Measurements from ENCODE around the gene CSF3R. TPM values are rescaled to one million over a fixed set of nuclear protein-coding genes. Genes with fewer than 3 reads are reported as not detected.

The CSF3R gene
- total RNA-seq, 1 experiment from 2014 or later = not detected

DNA sequence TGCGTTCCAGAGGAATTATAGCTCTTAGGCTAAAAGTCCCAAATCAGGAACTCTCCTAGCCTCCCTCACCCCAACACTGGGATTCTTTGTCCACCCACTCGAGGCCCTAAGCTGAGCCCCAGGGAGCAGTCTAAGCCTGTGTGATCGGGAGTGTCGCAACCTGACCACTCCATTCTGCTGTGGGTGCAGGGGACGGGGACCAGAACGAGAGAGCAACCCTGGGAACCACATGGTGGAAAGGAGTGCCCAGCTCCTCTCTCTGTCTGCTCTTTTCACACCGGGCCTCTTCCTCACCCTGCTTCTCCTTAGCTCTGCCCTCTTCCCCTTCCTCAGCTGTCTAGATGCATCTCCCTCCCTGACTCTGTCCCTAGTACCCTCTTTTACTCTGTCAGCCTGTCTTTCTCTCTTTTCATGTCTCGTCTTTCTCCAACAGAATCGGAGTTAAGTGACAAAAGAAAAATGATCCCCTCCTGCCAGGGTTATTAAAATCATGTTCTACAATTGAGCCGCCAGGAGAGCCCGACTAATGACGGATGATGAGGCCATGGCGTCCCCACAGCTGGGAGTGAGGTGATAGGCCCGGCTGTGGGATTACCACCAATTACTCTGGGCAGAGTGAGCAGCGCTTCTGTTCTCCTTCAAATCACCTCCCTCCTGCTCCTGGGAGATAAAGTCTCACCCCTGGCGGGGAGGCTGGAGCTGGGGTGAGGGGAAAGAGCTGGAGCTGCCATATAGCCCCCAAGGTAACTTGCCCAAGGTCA is 34.5 kb upstream of the CSF3R start:
- H2AK5ac ChIP-seq (ENCODE audit: insufficient read length, low read length) = no peak overlapping the region
- H3K9me3 ChIP-seq (ENCODE audit: control insufficient read depth, low read depth, low read length) = no peaks in the 10 kb centered on the region
- no peak overlapping the region for H3K27ac ChIP-seq (ENCODE audit: insufficient read length, low read depth, low read length)
- H3K4ac ChIP-seq (ENCODE audit: low read depth, low read length) = no peak overlapping the region
- no peak overlapping the region for H3K4me2 ChIP-seq (ENCODE audit: insufficient read depth, insufficient read length, low read length)
- no peak overlapping the region for H4K91ac ChIP-seq (ENCODE audit: insufficient read length, low read depth, low read length)
- H2BK12ac ChIP-seq (ENCODE audit: insufficient read length, low read depth, low read length) = no peak overlapping the region
- Mint-ChIP-seq H3K36me3 (ENCODE audit: insufficient read depth in 1 of 3, low read depth in 3 of 3) (no peaks in the 10 kb centered on the region), H3K27ac (peak overlapping the region in 2 of 3 experiments; percentile 16 to 81; a peak in 3 of 7 replicates), H3K4me1 (peaks cover 19 to 22% of the 10 kb centered on the region in 2 experiments), H3K27me3 (ENCODE audit: low read depth) (no peaks in the 10 kb centered on the region), H3K4me3 (no peak overlapping the region), H3K9me3 (no peaks in the 10 kb centered on the region)
- H2BK5ac ChIP-seq (ENCODE audit: insufficient read length, low read length) = no peak overlapping the region
- no peak for DNase-seq
- no peaks in the 10 kb centered on the region for H3K79me1 ChIP-seq (ENCODE audit: insufficient read depth, low read depth, low read length, poor library complexity, severe bottlenecking)
- H4K5ac ChIP-seq (ENCODE audit: insufficient read length, low read depth, low read length) = no peak overlapping the region
- no peak overlapping the region for H2BK15ac ChIP-seq (ENCODE audit: low read depth, low read length)
- no peak overlapping the region for H2BK20ac ChIP-seq (ENCODE audit: low read depth, low read length, poor library complexity, severe bottlenecking)
- no peak overlapping the region for H3K14ac ChIP-seq (ENCODE audit: insufficient read depth, low read length)
- no peak overlapping the region for H2BK120ac ChIP-seq (ENCODE audit: low read depth, low read length, poor library complexity, severe bottlenecking)
- H3K79me2 ChIP-seq (ENCODE audit: insufficient read depth, low read length) = no peaks in the 10 kb centered on the region
- no peaks in the 10 kb centered on the region for H4K20me1 ChIP-seq (ENCODE audit: control insufficient read depth, insufficient read depth, insufficient read length)
- H3K9ac ChIP-seq (ENCODE audit: extremely low read depth, insufficient read length, low read length) = no peak overlapping the region
- H3K4me1 ChIP-seq (ENCODE audit: insufficient read depth, low read length) = no peaks in the 10 kb centered on the region
- TF ChIP-seq, protein P1, sequence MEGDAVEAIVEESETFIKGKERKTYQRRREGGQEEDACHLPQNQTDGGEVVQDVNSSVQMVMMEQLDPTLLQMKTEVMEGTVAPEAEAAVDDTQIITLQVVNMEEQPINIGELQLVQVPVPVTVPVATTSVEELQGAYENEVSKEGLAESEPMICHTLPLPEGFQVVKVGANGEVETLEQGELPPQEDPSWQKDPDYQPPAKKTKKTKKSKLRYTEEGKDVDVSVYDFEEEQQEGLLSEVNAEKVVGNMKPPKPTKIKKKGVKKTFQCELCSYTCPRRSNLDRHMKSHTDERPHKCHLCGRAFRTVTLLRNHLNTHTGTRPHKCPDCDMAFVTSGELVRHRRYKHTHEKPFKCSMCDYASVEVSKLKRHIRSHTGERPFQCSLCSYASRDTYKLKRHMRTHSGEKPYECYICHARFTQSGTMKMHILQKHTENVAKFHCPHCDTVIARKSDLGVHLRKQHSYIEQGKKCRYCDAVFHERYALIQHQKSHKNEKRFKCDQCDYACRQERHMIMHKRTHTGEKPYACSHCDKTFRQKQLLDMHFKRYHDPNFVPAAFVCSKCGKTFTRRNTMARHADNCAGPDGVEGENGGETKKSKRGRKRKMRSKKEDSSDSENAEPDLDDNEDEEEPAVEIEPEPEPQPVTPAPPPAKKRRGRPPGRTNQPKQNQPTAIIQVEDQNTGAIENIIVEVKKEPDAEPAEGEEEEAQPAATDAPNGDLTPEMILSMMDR (conservative IDR thresholded peaks at IDR 0.05) = no peak
- no peak overlapping the region for H3K23ac ChIP-seq (ENCODE audit: insufficient read length, low read depth, low read length)
- no peak overlapping the region for H3K56ac ChIP-seq (ENCODE audit: insufficient read length, low read depth, low read length)
- no peak overlapping the region for H4K8ac ChIP-seq (replicated peaks; ENCODE audit: insufficient read length, low read depth, low read length)
- no peak overlapping the region for H2AFZ ChIP-seq (ENCODE audit: low read length)
- WGBS (ENCODE audit: extremely low coverage, insufficient read length, low lambda C conversion rate) = no CpG with 5 or more reads among the region's 16 CpGs
- H3K27me3 ChIP-seq (ENCODE audit: insufficient read depth, low read length) = no peaks in the 10 kb centered on the region
- H3K18ac ChIP-seq (ENCODE audit: insufficient read length, low read depth, low read length) = no peak overlapping the region
- H3K23me2 ChIP-seq (ENCODE audit: insufficient read length, low read depth, low read length, poor library complexity, severe bottlenecking) = no peaks in the 10 kb centered on the region
- H3T11ph ChIP-seq (ENCODE audit: low read length) = no peak overlapping the region

Data from H9 (cell line).